SK-N-SH (cell line): ENCODE results near the gene GBX2. TPM values are rescaled to one million over a fixed set of nuclear protein-coding genes. Genes with fewer than 3 reads are reported as not detected.

Experiments
- CTCF ChIA-PET: fragments of 300-600, 350-600 bp; formaldehyde crosslinking; extraction: SDS; loops from one replicate; lab custom pipeline; 2021; lab: Yijun Ruan, JAX
- POLR2A ChIA-PET: fragments of 350-600 bp; sonication (Branson Sonifier 250); formaldehyde crosslinking; extraction: SDS; loops from one replicate; lab custom pipeline; 2020; ENCODE audit warnings: antibody characterized with exemption, inconsistent platforms; lab: Yijun Ruan, JAX
- DNase-seq: peaks from one replicate; pipeline ENCODE4 v3.0.0; 2012
- H2AFZ ChIP-seq: fragments of 200-600 bp; sonication (generic); 2 replicates; pipeline ENCODE4 v1.8.1; 2016; ENCODE audit warnings: antibody characterized with exemption, mild to moderate bottlenecking, low read depth
- H3F3A ChIP-seq: fragments of 200-600 bp; sonication (generic); replicated peaks from 2 replicates; pipeline ENCODE3; 2016; ENCODE audit warnings: antibody characterized with exemption, mild to moderate bottlenecking; ENCODE audit not compliant: insufficient read depth
- H3K27ac ChIP-seq, 2 experiments: fragments of 200-500 bp in 1 of 2; fragments of 200-600 bp in 1 of 2; sonication (Bioruptor generic) in 1 of 2; sonication (generic), shearing (Covaris generic) in 1 of 2; 2 replicates each; pipeline versions ENCODE4 v1.5.1 to v1.6.1; 2014 to 2016; ENCODE audit warnings: low read depth in 2 of 2, inconsistent platforms in 1 of 2, low read length in 1 of 2, mild to moderate bottlenecking in 1 of 2, mixed read lengths in 1 of 2
- H3K27me3 ChIP-seq: fragments of 200-600 bp; sonication (generic), shearing (Covaris generic); 2 replicates; pipeline ENCODE4 v1.6.1; 2016; ENCODE audit warnings: mixed run types; ENCODE audit not compliant: insufficient read depth
- H3K36me3 ChIP-seq, 2 experiments: fragments of 200-500 bp in 1 of 2; fragments of 200-600 bp in 1 of 2; sonication (Bioruptor generic) in 1 of 2; sonication (generic) in 1 of 2; replicated peaks in 1 of 2; 2 replicates each; pipeline versions ENCODE3 to v1.5.1; 2014 to 2016; ENCODE audit warnings: low read length in 1 of 2, mild to moderate bottlenecking in 1 of 2; ENCODE audit not compliant: insufficient read depth in 2 of 2, control insufficient read depth in 1 of 2
- H3K4me1 ChIP-seq, 2 experiments: fragments of 200-500 bp in 1 of 2; fragments of 200-600 bp in 1 of 2; sonication (Bioruptor generic) in 1 of 2; sonication (generic), shearing (Covaris generic) in 1 of 2; 2 replicates each; pipeline versions ENCODE4 v1.5.1 to v1.6.1; 2014 to 2016; ENCODE audit warnings: low read depth in 1 of 2, low read length in 1 of 2, mixed run types in 1 of 2; ENCODE audit not compliant: insufficient read depth in 2 of 2, control insufficient read depth in 1 of 2
- H3K4me2 ChIP-seq: fragments of 200-600 bp; sonication (generic), shearing (Covaris generic); 2 replicates; pipeline ENCODE4 v1.6.1; 2017; ENCODE audit warnings: mixed run types
- H3K4me3 ChIP-seq, 2 experiments: fragments of 200-500 bp in 1 of 2; fragments of 200-600 bp in 1 of 2; sonication (Bioruptor generic) in 1 of 2; sonication (generic), shearing (Covaris generic) in 1 of 2; 2 replicates each; pipeline versions ENCODE4 v1.5.1 to v1.8.1; 2014 to 2016; ENCODE audit warnings: low read depth in 2 of 2, inconsistent platforms in 1 of 2, low read length in 1 of 2, mild to moderate bottlenecking in 1 of 2, mixed read lengths in 1 of 2, moderate library complexity in 1 of 2
- H3K79me2 ChIP-seq: fragments of 200-600 bp; sonication (generic); 2 replicates; pipeline ENCODE4 v1.8.1; 2017; ENCODE audit warnings: mild to moderate bottlenecking; ENCODE audit not compliant: insufficient read depth
- H3K9ac ChIP-seq: fragments of 200-600 bp; sonication (generic); 2 replicates; pipeline ENCODE4 v1.6.1; 2017; ENCODE audit warnings: mixed run types
- H3K9me2 ChIP-seq: fragments of 200-600 bp; sonication (generic); 2 replicates; pipeline ENCODE4 v1.6.1; 2017; ENCODE audit warnings: mixed run types
- H3K9me3 ChIP-seq: fragments of 200-600 bp; sonication (generic); 2 replicates; pipeline ENCODE4 v1.6.1; 2017; ENCODE audit warnings: mixed run types, mild to moderate bottlenecking, moderate library complexity
- H4K20me1 ChIP-seq: fragments of 200-600 bp; sonication (generic); 2 replicates; pipeline ENCODE4 v1.6.1; 2017; ENCODE audit warnings: mild to moderate bottlenecking, mixed run types; ENCODE audit not compliant: insufficient read depth
- CHD2 ChIP-seq: fragments of 150-350 bp; IDR thresholded peaks from 2 replicates; pipeline ENCODE4 v1.6.1; 2018; ENCODE audit warnings: low read length; ENCODE audit not compliant: partially characterized antibody
- ELF1 ChIP-seq: IDR thresholded peaks from 2 replicates; pipeline ENCODE4 v1.4.0; 2012
- EP300 ChIP-seq, 2 experiments: IDR thresholded peaks; 2 replicates each; pipeline versions ENCODE4 v1.4.0 to v1.6.1; 2012; ENCODE audit warnings: borderline replicate concordance in 1 of 2, low read depth in 1 of 2, low read length in 1 of 2
- EZH2phosphoT487 ChIP-seq: fragments of 200-600 bp; sonication (generic); IDR thresholded peaks from 2 replicates; pipeline ENCODE4 v1.6.1; 2017; ENCODE audit warnings: low read depth, mixed run types, mild to moderate bottlenecking, antibody characterized with exemption, moderate library complexity, borderline replicate concordance
- FOXJ3 ChIP-seq: sonication (generic); formaldehyde crosslinking; IDR thresholded peaks from 2 replicates; pipeline ENCODE4 v1.5.1; 2020; ENCODE audit warnings: mild to moderate bottlenecking, missing genetic modification reagents
- FOXM1 ChIP-seq: IDR thresholded peaks from 2 replicates; pipeline ENCODE4 v1.4.0; 2012; ENCODE audit warnings: low read depth, mild to moderate bottlenecking
- GABPA ChIP-seq: IDR thresholded peaks from 2 replicates; pipeline ENCODE4 v1.4.0; 2012; ENCODE audit warnings: low read depth, mild to moderate bottlenecking
- MXI1 ChIP-seq: IDR thresholded peaks from 2 replicates; pipeline ENCODE4 v1.6.1; 2012; ENCODE audit warnings: mild to moderate bottlenecking, low read depth, low read length, improper control_type of control experiment
- NFIC ChIP-seq: IDR thresholded peaks from 2 replicates; pipeline ENCODE4 v1.4.0; 2012; ENCODE audit warnings: borderline replicate concordance
- NRF1 ChIP-seq: IDR thresholded peaks from 2 replicates; pipeline ENCODE4 v1.6.1; 2012; ENCODE audit warnings: low read depth, mild to moderate bottlenecking, low read length
- POLR2AphosphoS5 ChIP-seq: IDR thresholded peaks from 2 replicates; pipeline ENCODE4 v1.6.1; 2012; ENCODE audit warnings: low read depth, low read length
- RAD21 ChIP-seq: IDR thresholded peaks from 2 replicates; pipeline ENCODE4 v1.6.1; 2012; ENCODE audit warnings: mild to moderate bottlenecking, low read length
- RCOR1 ChIP-seq: fragments of 150-350 bp; IDR thresholded peaks from 2 replicates; pipeline ENCODE4 v1.6.1; 2017; ENCODE audit warnings: antibody characterized with exemption, low read length
- RFX5 ChIP-seq: IDR thresholded peaks from 2 replicates; pipeline ENCODE4 v1.6.1; 2012; ENCODE audit warnings: mild to moderate bottlenecking, improper control_type of control experiment, low read length
- RXRA ChIP-seq: IDR thresholded peaks from 2 replicates; pipeline ENCODE4 v1.4.0; 2012; ENCODE audit warnings: low read depth, mild to moderate bottlenecking, borderline replicate concordance
- SMC3 ChIP-seq: IDR thresholded peaks from 2 replicates; pipeline ENCODE4 v1.6.1; 2012; ENCODE audit warnings: low read depth, low read length, improper control_type of control experiment
- TEAD4 ChIP-seq: IDR thresholded peaks from 2 replicates; pipeline ENCODE4 v1.4.0; 2012; ENCODE audit warnings: mild to moderate bottlenecking, borderline replicate concordance; ENCODE audit not compliant: insufficient read depth
- WGBS: methylation state at CpG from one replicate; pipeline ENCODE4 v1.1.6; 2017; ENCODE audit warnings: low lambda C conversion rate; 5-methylcytosine and 5-hydroxymethylcytosine counted together
- polyA plus RNA-seq, 3 experiments: library from polyadenylated mRNA; depleted of rRNA; stranded (reverse); fragments of >200 nt; gene quantifications; 2 replicates each; pipeline ENCODE4 v1.2.3, GENCODE V29; 2012
- TF ChIP-seq, protein P1 (sequence below): IDR thresholded peaks from 2 replicates; pipeline ENCODE4 v1.4.0; 2012; ENCODE audit warnings: low read depth, borderline replicate concordance
- TF ChIP-seq, protein P2 (sequence below): IDR thresholded peaks from 2 replicates; pipeline ENCODE4; 2012
- TF ChIP-seq, protein P3 (sequence below): fragments of 150-350 bp; IDR thresholded peaks from 2 replicates; pipeline ENCODE4 v1.6.1; 2017; ENCODE audit warnings: antibody characterized with exemption, low read length, low read depth, borderline replicate concordance
- TF ChIP-seq, protein P4 (sequence below): fragments of 150-350 bp; IDR thresholded peaks from 2 replicates; pipeline ENCODE4 v1.6.1; 2016; ENCODE audit warnings: mild to moderate bottlenecking, low read depth, low read length
- TF ChIP-seq, protein P5 (sequence below): IDR thresholded peaks from 2 replicates; pipeline ENCODE4 v1.4.0; 2012; ENCODE audit warnings: low read depth, borderline replicate concordance

GBX2 gene
- polyA plus RNA-seq, 1 of the 3 experiments (the other 2 are of a cell fraction), result 0.16 TPM

DNA sequence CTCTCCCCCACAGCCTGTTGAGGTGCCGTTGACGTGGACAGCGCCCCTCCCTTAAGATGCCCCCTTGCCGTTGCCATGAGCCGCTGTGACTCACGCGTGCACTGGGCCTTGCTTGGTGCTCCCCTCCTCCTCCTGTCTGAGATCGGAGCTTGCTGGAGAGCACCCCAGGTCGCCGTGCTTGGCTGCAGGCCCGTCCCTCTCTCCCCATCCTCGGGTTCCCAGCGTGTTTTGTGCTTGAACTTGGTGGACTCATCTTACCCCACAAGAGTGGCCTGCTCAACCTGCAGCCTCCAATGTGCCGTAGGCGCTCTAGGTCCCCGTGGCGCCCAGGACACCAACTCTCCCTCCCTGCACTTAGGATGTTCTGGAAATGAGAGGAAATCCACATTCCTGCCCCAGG lies 39.9 kb downstream of the GBX2 start (continued):
- TF ChIP-seq SMC3 (no peak), RFX5 (no peak), FOXM1 (no peak), EP300 (IDR thresholded peaks at IDR 0.05; ENCODE audit: borderline replicate concordance in 1 of 2, low read depth in 1 of 2, low read length in 1 of 2) (no peak), NFIC (no peak), GABPA (no peak)
- TF ChIP-seq, protein P1, sequence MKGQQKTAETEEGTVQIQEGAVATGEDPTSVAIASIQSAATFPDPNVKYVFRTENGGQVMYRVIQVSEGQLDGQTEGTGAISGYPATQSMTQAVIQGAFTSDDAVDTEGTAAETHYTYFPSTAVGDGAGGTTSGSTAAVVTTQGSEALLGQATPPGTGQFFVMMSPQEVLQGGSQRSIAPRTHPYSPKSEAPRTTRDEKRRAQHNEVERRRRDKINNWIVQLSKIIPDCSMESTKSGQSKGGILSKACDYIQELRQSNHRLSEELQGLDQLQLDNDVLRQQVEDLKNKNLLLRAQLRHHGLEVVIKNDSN, result no peak

DNA sequence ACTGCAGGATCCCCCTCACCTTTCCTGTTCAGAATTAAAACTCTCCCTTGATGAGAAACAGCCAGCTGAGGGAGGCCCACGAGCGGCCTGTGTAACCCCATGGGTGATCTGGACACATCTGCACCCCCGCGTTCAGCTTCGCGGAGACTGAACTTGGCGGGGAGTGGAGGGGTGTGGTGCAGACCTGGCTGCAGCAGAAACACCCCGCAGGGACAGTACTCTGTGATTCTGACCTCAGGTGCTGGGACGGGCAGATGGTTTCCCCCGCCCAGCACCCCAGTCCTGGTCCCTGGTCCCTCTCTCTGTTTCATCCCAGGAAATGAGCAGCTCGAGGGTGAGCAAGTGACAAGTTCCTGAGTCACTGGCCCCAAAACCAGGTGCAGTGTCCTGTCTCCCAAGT lies 41.2 kb downstream of the GBX2 start:
- H3K36me3 ChIP-seq, result peaks cover 0 to 10% of the 10 kb centered on the region in 2 experiments
- H3K4me3 ChIP-seq, result no peak overlapping the region
- H4K20me1 ChIP-seq, result no peaks in the 10 kb centered on the region
- CTCF ChIA-PET, result interaction anchor here (0.5 to 1.7 kb wide), 3 partner anchors 50 to 1338 kb away, joined by 3 to 5 read pairs (median 4); no protein-coding TSS in a partner anchor
- POLR2A ChIA-PET, result interaction anchor here (1.1 kb wide), 1 partner anchor 22 kb away, joined by 3 read pairs; no protein-coding TSS in a partner anchor
- no peak for DNase-seq
- no peak overlapping the region for H3K9ac ChIP-seq
- H3K27ac ChIP-seq, result no peak overlapping the region
- H3K79me2 ChIP-seq, result no peaks in the 10 kb centered on the region
- TF ChIP-seq CHD2 (no peak), FOXJ3 (CRISPR knock-in tag) (no peak), POLR2AphosphoS5 (no peak), FOXM1 (no peak), EZH2phosphoT487 (no peak), RCOR1 (no peak), ELF1 (no peak), NRF1 (no peak), MXI1 (no peak), SMC3 (no peak), EP300 (IDR thresholded peaks at IDR 0.05; ENCODE audit: borderline replicate concordance in 1 of 2, low read depth in 1 of 2, low read length in 1 of 2) (no peak), TEAD4 (no peak), RAD21 (no peak), RXRA (no peak)
- TF ChIP-seq, protein P2, sequence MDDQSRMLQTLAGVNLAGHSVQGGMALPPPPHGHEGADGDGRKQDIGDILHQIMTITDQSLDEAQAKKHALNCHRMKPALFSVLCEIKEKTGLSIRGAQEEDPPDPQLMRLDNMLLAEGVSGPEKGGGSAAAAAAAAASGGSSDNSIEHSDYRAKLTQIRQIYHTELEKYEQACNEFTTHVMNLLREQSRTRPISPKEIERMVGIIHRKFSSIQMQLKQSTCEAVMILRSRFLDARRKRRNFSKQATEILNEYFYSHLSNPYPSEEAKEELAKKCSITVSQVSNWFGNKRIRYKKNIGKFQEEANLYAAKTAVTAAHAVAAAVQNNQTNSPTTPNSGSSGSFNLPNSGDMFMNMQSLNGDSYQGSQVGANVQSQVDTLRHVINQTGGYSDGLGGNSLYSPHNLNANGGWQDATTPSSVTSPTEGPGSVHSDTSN, result no peak
- TF ChIP-seq, protein P3, sequence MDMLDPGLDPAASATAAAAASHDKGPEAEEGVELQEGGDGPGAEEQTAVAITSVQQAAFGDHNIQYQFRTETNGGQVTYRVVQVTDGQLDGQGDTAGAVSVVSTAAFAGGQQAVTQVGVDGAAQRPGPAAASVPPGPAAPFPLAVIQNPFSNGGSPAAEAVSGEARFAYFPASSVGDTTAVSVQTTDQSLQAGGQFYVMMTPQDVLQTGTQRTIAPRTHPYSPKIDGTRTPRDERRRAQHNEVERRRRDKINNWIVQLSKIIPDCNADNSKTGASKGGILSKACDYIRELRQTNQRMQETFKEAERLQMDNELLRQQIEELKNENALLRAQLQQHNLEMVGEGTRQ, result no peak
- TF ChIP-seq, protein P4, sequence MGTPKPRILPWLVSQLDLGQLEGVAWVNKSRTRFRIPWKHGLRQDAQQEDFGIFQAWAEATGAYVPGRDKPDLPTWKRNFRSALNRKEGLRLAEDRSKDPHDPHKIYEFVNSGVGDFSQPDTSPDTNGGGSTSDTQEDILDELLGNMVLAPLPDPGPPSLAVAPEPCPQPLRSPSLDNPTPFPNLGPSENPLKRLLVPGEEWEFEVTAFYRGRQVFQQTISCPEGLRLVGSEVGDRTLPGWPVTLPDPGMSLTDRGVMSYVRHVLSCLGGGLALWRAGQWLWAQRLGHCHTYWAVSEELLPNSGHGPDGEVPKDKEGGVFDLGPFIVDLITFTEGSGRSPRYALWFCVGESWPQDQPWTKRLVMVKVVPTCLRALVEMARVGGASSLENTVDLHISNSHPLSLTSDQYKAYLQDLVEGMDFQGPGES, result no peak
- TF ChIP-seq, protein P5, sequence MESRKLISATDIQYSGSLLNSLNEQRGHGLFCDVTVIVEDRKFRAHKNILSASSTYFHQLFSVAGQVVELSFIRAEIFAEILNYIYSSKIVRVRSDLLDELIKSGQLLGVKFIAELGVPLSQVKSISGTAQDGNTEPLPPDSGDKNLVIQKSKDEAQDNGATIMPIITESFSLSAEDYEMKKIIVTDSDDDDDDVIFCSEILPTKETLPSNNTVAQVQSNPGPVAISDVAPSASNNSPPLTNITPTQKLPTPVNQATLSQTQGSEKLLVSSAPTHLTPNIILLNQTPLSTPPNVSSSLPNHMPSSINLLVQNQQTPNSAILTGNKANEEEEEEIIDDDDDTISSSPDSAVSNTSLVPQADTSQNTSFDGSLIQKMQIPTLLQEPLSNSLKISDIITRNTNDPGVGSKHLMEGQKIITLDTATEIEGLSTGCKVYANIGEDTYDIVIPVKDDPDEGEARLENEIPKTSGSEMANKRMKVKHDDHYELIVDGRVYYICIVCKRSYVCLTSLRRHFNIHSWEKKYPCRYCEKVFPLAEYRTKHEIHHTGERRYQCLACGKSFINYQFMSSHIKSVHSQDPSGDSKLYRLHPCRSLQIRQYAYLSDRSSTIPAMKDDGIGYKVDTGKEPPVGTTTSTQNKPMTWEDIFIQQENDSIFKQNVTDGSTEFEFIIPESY, result no peak
- 89% methylated on average over 11 of the region's 11 CpGs for WGBS
- no peaks in the 10 kb centered on the region; a peak in 1 of 4 replicates for H3K4me1 ChIP-seq
- no peaks in the 10 kb centered on the region for H3K27me3 ChIP-seq
- no peaks in the 10 kb centered on the region for H3K9me3 ChIP-seq
- no peak overlapping the region for H2AFZ ChIP-seq
- no peak overlapping the region for H3K4me2 ChIP-seq
- H3K9me2 ChIP-seq, result no peaks in the 10 kb centered on the region
- H3F3A ChIP-seq, result no peaks in the 10 kb centered on the region
